CD4-positive, CD25-positive, alpha-beta regulatory T cell (primary cell): ENCODE data around the gene TRAPPC12. TPM values are rescaled to one million over a fixed set of nuclear protein-coding genes. Genes with fewer than 3 reads are reported as not detected.

ENCODE experiments used
- ATAC-seq, 2 donors: fragments of 150-1000 bp; cut with Tn5 transposase; one replicate each; pipeline ENCODE4 v1.10.0; 2021; ENCODE audit warnings: low read depth in 2 of 2, moderate number of reproducible peaks in 2 of 2, moderate library complexity in 1 of 2
- DNase-seq, 3 donors: peaks; one replicate each; pipeline versions ENCODE4 v3.0.0 to v3.0.0-alpha.2; 2012 to 2022; ENCODE audit warnings: mixed read lengths in 1 of 3
- H3K27ac ChIP-seq: one replicate; pipeline ENCODE4 v1.7.0; 2013; ENCODE audit warnings: mild to moderate bottlenecking, low read length; ENCODE audit not compliant: insufficient read depth, poor library complexity, severe bottlenecking
- H3K27me3 ChIP-seq: one replicate; pipeline ENCODE4 v1.7.0; 2013; ENCODE audit warnings: low read length; ENCODE audit not compliant: control insufficient read depth, insufficient read depth
- H3K36me3 ChIP-seq: one replicate; pipeline ENCODE4 v1.7.0; 2013; ENCODE audit warnings: mild to moderate bottlenecking, low read length, moderate library complexity; ENCODE audit not compliant: control insufficient read depth, insufficient read depth
- H3K4me1 ChIP-seq: 2 replicates; pipeline ENCODE4 v1.7.0; 2013; ENCODE audit warnings: mild to moderate bottlenecking, low read length; ENCODE audit not compliant: insufficient read depth, control insufficient read depth, poor library complexity, severe bottlenecking
- H3K4me3 ChIP-seq: one replicate; pipeline ENCODE4 v1.7.0; 2013; ENCODE audit warnings: low read depth, mild to moderate bottlenecking, low read length, moderate library complexity
- H3K9me3 ChIP-seq, 2 experiments: 1 replicate in 1 of 2; 2 replicates in 1 of 2; pipeline ENCODE4 v1.7.0; 2013; ENCODE audit warnings: low read length in 2 of 2, mild to moderate bottlenecking in 1 of 2, moderate library complexity in 1 of 2; ENCODE audit not compliant: control insufficient read depth in 2 of 2
- H3K27ac Mint-ChIP-seq, 3 donors: one replicate each; pipeline ENCODE4 v1.8.0; 2020 to 2022; ENCODE audit warnings: mild to moderate bottlenecking in 3 of 3, mixed read lengths in 3 of 3, moderate library complexity in 2 of 3
- H3K27me3 Mint-ChIP-seq: one replicate; pipeline ENCODE4 v1.8.0; 2022; ENCODE audit warnings: mild to moderate bottlenecking, mixed read lengths
- H3K36me3 Mint-ChIP-seq: one replicate; pipeline ENCODE4 v1.8.0; 2020; ENCODE audit warnings: mixed read lengths
- H3K4me1 Mint-ChIP-seq, 4 donors: one replicate each; pipeline ENCODE4 v1.8.0; 2020 to 2022; ENCODE audit warnings: mixed read lengths in 4 of 4, mild to moderate bottlenecking in 1 of 4
- H3K4me3 Mint-ChIP-seq, 4 donors: one replicate each; pipeline ENCODE4 v1.8.0; 2020 to 2022; ENCODE audit warnings: mild to moderate bottlenecking in 4 of 4, mixed read lengths in 4 of 4, moderate library complexity in 3 of 4
- H3K9me3 Mint-ChIP-seq, 7 donors: one replicate each; pipeline ENCODE4 v1.8.0; 2020 to 2022; ENCODE audit warnings: mixed read lengths in 7 of 7, mild to moderate bottlenecking in 3 of 7, moderate library complexity in 2 of 7
- polyA plus RNA-seq, 4 donors: library from polyadenylated mRNA; unstranded; fragments of 300-500 nt; fragmentation: Illumina TruSeq; gene quantifications; one replicate each; pipeline ENCODE4 v1.2.3, GENCODE V29; 2021
- total RNA-seq: library from RNA; stranded (reverse); gene quantifications from one replicate; pipeline ENCODE4 v1.2.3, GENCODE V29; 2022

TRAPPC12 gene
- total and polyA plus RNA-seq, 5 donors from 2014 or later, result 30.5 to 97.3 (median 34.2) TPM

DNA sequence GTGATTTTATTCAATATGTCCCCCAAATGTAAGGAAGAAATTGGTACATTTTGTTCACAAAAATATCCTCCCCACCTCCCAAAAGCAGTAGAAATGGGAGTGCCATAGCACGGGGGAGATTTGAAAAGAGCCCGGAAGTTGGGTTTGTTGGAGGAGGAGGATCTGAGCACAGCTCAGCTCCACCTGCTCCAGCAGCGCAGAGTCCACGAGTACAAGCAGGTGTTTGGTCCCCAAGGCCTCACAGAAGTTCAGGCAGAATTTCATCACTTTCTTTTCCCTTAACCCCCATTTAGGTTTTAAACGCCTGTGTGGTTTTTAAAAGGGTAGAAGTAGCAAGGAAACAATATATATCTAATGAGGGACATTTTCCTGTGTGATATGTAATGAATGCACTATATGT lies 56.0 kb downstream of the TRAPPC12 start:
- DNase-seq, result no peak
- Mint-ChIP-seq H3K4me1 (peaks cover 10 to 17% (median 16%) of the 10 kb centered on the region in 4 donors), H3K4me3 (no peak overlapping the region), H3K27ac (no peak overlapping the region), H3K36me3 (peaks cover 16% of the 10 kb centered on the region), H3K27me3 (no peaks in the 10 kb centered on the region), H3K9me3 (no peaks in the 10 kb centered on the region)
- no peak overlapping the region for H3K27ac ChIP-seq
- no peaks in the 10 kb centered on the region for H3K4me1 ChIP-seq
- H3K36me3 ChIP-seq, result peaks cover 30% of the 10 kb centered on the region
- no peaks in the 10 kb centered on the region for H3K9me3 ChIP-seq
- no peaks in the 10 kb centered on the region for H3K27me3 ChIP-seq
- no peak for ATAC-seq
- no peak overlapping the region for H3K4me3 ChIP-seq

DNA sequence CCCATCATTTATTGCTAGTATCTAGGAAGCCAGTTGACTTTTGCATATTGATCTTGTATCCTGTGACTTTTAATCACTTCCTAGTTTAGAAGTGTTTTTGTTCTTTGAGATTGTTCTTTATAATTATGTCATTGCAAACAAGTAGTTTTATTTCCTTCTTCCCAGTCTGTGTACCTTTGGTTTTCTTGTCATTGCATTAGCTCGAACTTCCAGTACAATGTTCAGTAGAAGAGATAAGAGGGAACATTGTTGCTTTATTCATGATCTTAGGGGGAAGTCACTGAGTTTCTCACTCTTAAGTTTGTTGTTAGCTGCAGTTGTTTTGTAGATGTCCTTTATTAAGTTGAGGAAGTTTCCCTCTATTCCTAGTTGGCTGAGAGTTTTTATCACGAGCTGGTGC lies 61.0 kb downstream of the TRAPPC12 start:
- Mint-ChIP-seq H3K4me1 (peaks cover 23 to 39% (median 29%) of the 10 kb centered on the region in 4 donors), H3K36me3 (peaks cover 25% of the 10 kb centered on the region), H3K9me3 (no peaks in the 10 kb centered on the region), H3K4me3 (peak overlapping the region in 1 of 4 donors; percentile 0), H3K27ac (peak overlapping the region; percentile 2 to 66 (median 33)), H3K27me3 (no peaks in the 10 kb centered on the region)
- Histone ChIP-seq H3K9me3 (no peaks in the 10 kb centered on the region), H3K36me3 (peaks cover 21% of the 10 kb centered on the region), H3K27me3 (no peaks in the 10 kb centered on the region), H3K4me3 (no peak overlapping the region), H3K27ac (no peak overlapping the region), H3K4me1 (no peaks in the 10 kb centered on the region)
- DNase-seq (no peak), ATAC-seq (no peak)

DNA sequence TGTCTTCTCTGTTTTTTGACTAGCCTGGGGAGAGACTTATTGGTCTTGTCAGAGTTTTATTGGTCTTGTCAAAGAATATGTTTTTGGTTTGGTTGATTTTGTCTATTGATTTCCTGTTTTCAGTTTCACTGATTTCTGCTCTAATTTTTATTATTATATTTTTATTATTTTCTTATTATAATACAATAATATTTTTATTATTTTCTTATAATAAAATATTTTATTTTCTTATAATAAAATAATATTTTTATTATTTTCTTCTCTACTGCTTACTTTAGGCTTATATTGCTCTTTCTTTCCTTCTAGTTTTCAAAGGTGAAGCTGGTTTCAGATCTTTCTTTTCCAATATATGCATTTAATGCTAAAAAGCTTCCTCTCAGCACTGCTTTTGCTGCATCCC lies 62.0 kb downstream of the TRAPPC12 start:
- H3K27ac ChIP-seq, result no peak overlapping the region
- H3K4me3 ChIP-seq, result no peak overlapping the region
- H3K9me3 ChIP-seq, result no peaks in the 10 kb centered on the region
- no peaks in the 10 kb centered on the region for H3K9me3 Mint-ChIP-seq
- peaks cover 30% of the 10 kb centered on the region for H3K36me3 ChIP-seq
- DNase-seq (no peak), ATAC-seq (no peak)
- H3K4me3 Mint-ChIP-seq, result no peak overlapping the region
- H3K27ac Mint-ChIP-seq, result peak overlapping the region in 2 of 3 donors; percentile 2 to 34
- no peaks in the 10 kb centered on the region for H3K27me3 ChIP-seq
- H3K4me1 ChIP-seq, result no peaks in the 10 kb centered on the region
- peaks cover 23 to 39% (median 29%) of the 10 kb centered on the region in 4 donors for H3K4me1 Mint-ChIP-seq
- H3K36me3 Mint-ChIP-seq, result peaks cover 34% of the 10 kb centered on the region
- H3K27me3 Mint-ChIP-seq, result no peaks in the 10 kb centered on the region

DNA sequence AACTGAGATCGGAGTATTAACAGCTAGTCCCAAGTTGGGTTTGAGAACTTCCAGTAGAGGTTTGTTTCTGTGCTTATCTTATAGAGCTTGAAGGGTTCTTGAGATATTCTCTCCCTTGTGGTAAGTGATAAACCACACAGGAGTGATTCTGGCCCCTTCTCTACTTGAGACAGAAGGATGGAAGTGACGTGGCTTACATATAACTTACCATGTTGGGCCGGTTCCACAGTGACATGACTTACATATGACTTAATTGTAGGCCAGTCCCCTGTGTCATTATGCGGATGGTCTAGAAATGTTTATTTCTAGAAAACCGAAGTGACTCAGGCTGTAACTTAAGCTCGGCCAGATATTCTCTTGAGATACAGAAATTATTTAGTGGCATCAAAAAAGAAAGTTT lies 62.7 kb downstream of the TRAPPC12 start:
- Histone ChIP-seq H3K27ac (no peak overlapping the region), H3K4me1 (no peaks in the 10 kb centered on the region), H3K27me3 (no peaks in the 10 kb centered on the region), H3K4me3 (no peak overlapping the region), H3K36me3 (peaks cover 35% of the 10 kb centered on the region), H3K9me3 (no peaks in the 10 kb centered on the region)
- H3K4me3 Mint-ChIP-seq, result no peak overlapping the region
- H3K27ac Mint-ChIP-seq, result no peak overlapping the region
- peaks cover 37% of the 10 kb centered on the region for H3K36me3 Mint-ChIP-seq
- ATAC-seq (no peak), DNase-seq (no peak)
- H3K27me3 Mint-ChIP-seq, result no peaks in the 10 kb centered on the region
- peaks cover 23 to 39% (median 29%) of the 10 kb centered on the region in 4 donors for H3K4me1 Mint-ChIP-seq
- no peaks in the 10 kb centered on the region for H3K9me3 Mint-ChIP-seq

DNA sequence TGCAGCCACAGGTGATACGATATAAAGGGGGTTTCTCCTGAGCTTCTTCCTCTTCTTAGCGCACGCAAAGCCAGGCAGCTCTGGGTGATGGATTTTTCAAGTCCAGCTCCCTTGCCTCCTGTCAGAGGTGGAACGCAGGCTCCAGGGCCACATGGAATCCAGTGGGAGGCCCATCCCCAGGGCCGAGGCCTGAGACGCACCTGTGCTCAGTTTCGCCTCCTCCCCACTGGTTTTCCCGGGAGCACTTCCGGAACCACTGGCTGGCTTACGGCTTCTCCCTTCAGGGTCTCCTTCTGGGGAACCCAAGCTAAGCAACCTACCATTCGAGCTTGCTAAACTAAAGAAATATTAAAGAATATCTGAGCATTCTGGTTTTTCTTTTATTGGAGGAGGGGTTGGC lies 63.6 kb downstream of the TRAPPC12 start:
- H3K27me3 Mint-ChIP-seq, result no peaks in the 10 kb centered on the region

DNA sequence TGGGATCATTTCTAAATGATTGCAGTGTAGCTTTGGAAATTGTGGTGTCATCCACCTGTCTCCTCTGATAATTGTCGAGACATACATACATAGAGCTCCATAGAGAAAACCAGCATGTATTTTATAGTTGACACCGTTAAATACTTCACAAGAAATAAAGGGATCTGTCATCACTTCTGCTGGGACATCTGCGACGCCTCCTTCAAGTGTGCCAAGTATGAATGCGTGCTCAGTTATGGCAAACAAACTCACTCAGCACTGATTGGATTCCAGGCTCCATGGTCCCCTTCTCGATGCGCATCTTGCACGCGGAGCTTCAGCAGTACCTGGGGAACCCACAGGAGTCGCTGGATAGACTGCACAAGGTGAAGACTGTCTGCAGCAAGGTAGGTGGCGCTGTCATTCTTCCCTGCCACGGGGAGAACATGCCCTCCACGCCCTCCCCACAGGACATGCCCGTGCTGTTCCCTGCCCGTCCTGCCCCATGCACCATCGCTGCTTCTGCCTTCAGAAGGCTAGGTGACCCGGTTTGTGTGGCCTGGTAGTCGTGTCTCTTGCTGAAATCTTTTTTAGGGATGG lies 64.1 kb downstream of the TRAPPC12 start:
- ATAC-seq, result no peak
- Histone ChIP-seq H3K4me1 (no peaks in the 10 kb centered on the region), H3K27me3 (no peaks in the 10 kb centered on the region), H3K9me3 (no peaks in the 10 kb centered on the region), H3K36me3 (peaks cover 45% of the 10 kb centered on the region), H3K4me3 (no peak overlapping the region), H3K27ac (no peak overlapping the region)
- Mint-ChIP-seq H3K4me1 (peaks cover 22 to 37% (median 27%) of the 10 kb centered on the region in 4 donors), H3K4me3 (no peak overlapping the region), H3K36me3 (peaks cover 44% of the 10 kb centered on the region), H3K9me3 (no peaks in the 10 kb centered on the region), H3K27ac (no peak overlapping the region), H3K27me3 (no peaks in the 10 kb centered on the region)
- no peak for DNase-seq

More for the DNA sequence above, 63.6 kb downstream of the TRAPPC12 start:
- Mint-ChIP-seq H3K27ac (peak overlapping the region in 1 of 3 donors; percentile 35), H3K9me3 (no peaks in the 10 kb centered on the region), H3K4me1 (peaks cover 23 to 39% (median 29%) of the 10 kb centered on the region in 4 donors), H3K4me3 (no peak overlapping the region), H3K36me3 (peaks cover 43% of the 10 kb centered on the region)
- H3K9me3 ChIP-seq, result no peaks in the 10 kb centered on the region
- no peaks in the 10 kb centered on the region for H3K27me3 ChIP-seq
- no peak overlapping the region for H3K27ac ChIP-seq
- ATAC-seq (no peak), DNase-seq (no peak)
- H3K4me3 ChIP-seq, result no peak overlapping the region
- peaks cover 41% of the 10 kb centered on the region for H3K36me3 ChIP-seq
- H3K4me1 ChIP-seq, result no peaks in the 10 kb centered on the region

DNA sequence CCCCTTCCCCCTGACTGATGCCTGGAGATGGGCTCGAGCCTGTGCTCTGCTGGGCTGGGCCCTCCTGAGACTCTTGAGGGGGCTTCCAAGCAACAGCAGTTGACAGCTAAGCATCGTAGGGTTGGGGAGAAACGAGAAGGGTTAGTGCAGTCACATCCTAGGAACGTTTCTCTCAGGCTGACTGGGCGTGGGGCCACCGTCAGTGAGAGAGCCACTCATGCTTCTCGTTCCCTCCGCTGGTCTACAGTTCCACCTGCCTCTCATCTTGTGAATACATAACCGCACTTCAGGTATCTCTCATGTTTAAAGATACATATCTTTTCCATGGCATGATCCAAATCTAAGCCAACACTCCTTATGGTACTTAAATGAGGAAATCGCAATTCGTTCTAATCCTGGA lies 66.4 kb downstream of the TRAPPC12 start:
- Mint-ChIP-seq H3K9me3 (no peaks in the 10 kb centered on the region), H3K27ac (peak overlapping the region in 1 of 3 donors; percentile 44), H3K4me1 (peaks cover 8 to 19% (median 9%) of the 10 kb centered on the region in 4 donors), H3K27me3 (no peaks in the 10 kb centered on the region), H3K36me3 (peaks cover 51% of the 10 kb centered on the region), H3K4me3 (no peak overlapping the region)
- Histone ChIP-seq H3K4me1 (no peaks in the 10 kb centered on the region), H3K27ac (no peak overlapping the region), H3K9me3 (no peaks in the 10 kb centered on the region), H3K27me3 (no peaks in the 10 kb centered on the region), H3K4me3 (no peak overlapping the region), H3K36me3 (peaks cover 68% of the 10 kb centered on the region)
- DNase-seq, result no peak
- peak in 1 of 2 donors; percentile 25 for ATAC-seq

DNA sequence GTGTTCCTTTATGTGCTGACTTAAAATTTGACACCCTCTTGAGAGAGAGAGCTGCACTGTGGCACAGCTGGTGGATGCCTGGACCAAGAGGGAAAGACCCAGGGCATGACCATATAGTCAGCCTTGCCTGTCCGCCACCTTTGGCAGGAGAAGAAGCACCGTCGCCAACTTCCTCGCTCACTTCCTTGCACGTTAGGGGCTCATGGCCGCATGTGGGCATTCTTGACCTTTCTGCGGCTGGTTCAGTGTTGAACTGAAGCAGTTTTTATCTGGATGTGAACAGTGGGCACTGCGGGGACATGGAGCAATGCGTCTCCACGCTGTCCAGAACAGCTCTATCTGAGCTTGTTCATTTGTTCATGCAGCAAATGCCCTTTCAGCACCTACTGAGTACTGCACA lies 66.9 kb downstream of the TRAPPC12 start:
- DNase-seq (no peak), ATAC-seq (no peak)
- no peaks in the 10 kb centered on the region for H3K9me3 ChIP-seq
- no peaks in the 10 kb centered on the region for H3K27me3 Mint-ChIP-seq
- peak overlapping the region in 1 of 3 donors; percentile 18 for H3K27ac Mint-ChIP-seq
- peaks cover 3 to 14% (median 6%) of the 10 kb centered on the region in 4 donors for H3K4me1 Mint-ChIP-seq
- no peak overlapping the region for H3K4me3 Mint-ChIP-seq
- peaks cover 56% of the 10 kb centered on the region for H3K36me3 Mint-ChIP-seq
- no peak overlapping the region for H3K4me3 ChIP-seq
- H3K9me3 Mint-ChIP-seq, result no peaks in the 10 kb centered on the region
- H3K27ac ChIP-seq, result no peak overlapping the region
- H3K36me3 ChIP-seq, result peaks cover 71% of the 10 kb centered on the region
- no peaks in the 10 kb centered on the region for H3K4me1 ChIP-seq
- H3K27me3 ChIP-seq, result no peaks in the 10 kb centered on the region
